M059J (cell line): Measurements from ENCODE around the gene FAM229B. TPM values are rescaled to one million over a fixed set of nuclear protein-coding genes. Genes with fewer than 3 reads are reported as not detected.
"Not testable (repeated sequence)": the region's sequence is repeated elsewhere in the genome, so short reads cannot be mapped to it uniquely, and the experiment has no call there.

ENCODE experiments used
- DNase-seq: peaks from one replicate; pipeline ENCODE4 v3.0.0-alpha.2; 2012; ENCODE audit warnings: low read depth
- total RNA-seq: library from RNA; depleted of rRNA; stranded (reverse); fragments of >200 nt; shearing (Covaris generic); gene quantifications from 2 replicates; pipeline ENCODE4 v1.2.3, GENCODE V29; 2014

Gene FAM229B
- total RNA-seq, 1 experiment from 2014 or later: 31.3 TPM

DNA sequence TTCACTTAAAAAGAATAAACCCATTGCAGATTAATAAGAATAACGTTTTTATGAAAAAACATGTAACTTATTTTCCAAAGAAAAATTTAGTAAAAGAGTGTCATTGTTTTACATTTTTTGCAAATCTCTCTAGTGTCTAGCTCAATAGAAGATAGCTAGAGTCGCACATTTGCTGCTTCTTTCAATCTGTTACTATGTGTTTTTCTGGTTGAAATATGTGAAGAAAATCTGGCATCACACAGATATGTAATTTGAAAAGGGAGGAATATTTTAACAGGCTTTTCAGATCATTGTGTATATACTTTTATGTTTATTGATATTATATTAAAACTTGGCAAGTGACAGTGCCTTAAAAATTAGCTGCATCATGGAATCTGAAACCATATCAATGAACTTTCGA is 24.4 kb upstream of the FAM229B start:
- no peak for DNase-seq

DNA sequence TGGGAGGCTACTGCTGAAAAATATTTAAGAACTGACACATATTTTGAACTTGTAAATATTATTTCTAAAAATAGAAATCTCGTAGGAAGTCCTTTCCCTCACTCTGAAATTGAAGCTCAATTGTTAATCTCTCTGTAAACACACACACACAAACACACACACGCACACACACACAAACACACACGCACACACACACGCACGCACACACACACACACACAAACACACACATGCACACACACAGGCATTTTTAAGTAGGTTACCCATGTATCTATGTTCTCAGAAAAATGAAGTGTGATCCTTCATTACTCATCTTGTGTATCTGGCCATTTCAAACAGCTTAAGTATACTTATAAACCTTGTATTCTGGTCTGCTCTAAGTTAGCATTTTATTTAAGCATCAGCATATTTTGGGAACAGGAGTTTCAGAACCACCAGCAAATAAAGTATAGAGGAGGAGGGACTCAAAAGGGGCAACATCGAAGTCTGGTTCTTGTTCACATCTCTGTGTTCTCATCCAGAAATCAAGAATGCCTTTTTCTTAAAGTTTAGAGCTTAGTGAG is 21.9 kb upstream of the FAM229B start:
- no peak for DNase-seq

DNA sequence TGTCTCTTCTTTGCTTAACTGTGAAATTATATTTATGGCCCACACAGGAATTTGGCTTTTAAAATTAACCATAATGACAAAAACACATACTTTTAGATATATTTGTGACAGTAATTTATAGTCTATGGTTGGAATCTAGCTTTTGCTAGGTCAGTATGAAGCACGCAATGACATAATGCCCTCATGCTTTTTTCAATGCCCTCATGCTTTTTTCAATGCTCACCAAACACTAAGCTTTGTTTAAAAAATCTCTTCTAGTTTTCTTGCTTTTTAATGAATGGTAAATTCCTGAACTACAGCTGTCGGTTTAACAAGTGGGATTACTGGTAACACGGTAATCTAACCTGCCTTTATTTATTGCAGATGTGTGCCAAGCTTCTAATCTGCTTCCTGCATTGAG is 20.8 kb upstream of the FAM229B start:
- DNase-seq: no peak

DNA sequence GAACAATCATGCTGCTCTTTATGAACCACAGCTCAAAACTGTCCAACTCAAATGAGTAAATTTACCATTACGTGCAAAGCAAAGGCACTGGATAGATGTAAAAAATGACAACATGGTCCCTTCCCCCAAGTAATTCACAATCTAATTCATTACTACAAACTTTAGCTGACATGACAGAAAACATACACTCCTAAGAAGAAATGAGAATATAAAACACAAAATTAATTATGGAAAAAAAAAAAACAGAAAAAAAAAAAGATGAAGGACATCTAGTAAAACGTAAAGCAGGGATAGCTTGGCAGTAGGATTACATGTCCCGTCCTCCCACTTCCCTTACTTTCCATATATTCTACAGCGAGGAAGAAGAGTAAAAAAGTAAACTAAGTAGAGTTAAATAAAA is 5.8 kb upstream of the FAM229B start:
- DNase-seq: no peak

DNA sequence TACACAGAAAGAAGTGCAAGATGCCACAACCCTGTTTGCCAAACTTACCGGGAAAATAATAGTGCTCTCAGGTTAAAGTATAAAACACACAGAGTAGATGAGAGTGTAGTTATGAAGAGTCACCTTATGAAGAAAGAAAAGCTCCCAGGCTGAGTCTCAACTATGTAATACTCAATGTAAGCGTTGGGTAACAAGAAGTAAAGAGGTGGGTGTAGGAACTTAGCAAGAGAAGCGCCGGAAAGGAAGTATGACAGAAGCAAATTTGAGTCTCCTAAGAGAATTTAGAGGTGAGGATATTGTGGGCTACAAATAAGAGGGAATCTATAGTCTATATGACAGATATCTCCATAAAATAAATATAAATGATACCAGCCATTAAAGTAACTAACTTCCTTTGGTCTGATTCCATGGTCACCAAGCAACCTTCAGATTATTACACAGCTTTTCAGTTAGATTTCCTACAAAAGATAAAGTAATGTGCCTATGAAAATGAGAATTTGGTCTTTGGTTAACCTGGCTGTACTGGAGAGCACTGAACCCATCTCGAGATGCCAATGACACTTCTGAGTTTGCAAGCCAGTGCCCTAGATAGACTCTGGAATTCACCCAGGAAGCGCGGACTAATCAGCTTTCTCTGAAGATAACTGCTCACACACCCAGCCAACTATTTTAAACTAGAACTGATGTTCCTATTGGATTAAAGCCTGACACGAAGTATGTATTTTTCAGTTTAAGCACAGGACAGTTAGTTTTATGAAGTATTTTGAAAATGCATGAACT is 1.9 kb upstream of the FAM229B start:
- DNase-seq: no peak

DNA sequence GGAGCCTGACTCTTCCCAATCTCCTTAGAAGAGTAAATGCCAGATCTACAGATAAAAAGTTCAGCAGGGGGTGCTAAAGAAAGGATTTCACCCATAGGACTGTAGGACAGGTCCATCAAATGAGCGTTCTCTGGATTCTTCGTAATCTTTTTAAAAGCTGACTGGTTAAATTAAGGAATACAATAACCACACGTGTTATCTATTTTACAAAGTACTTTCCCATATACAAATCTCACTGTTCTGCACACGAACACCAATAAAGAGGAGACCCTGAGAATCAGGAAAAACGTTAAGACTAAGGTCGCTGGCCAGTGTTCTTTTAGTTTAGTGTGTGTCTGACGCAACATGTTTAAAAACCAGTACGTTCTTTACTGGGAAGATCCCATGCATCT is 651 bp upstream of the FAM229B start:
- DNase-seq: peak; percentile 74

DNA sequence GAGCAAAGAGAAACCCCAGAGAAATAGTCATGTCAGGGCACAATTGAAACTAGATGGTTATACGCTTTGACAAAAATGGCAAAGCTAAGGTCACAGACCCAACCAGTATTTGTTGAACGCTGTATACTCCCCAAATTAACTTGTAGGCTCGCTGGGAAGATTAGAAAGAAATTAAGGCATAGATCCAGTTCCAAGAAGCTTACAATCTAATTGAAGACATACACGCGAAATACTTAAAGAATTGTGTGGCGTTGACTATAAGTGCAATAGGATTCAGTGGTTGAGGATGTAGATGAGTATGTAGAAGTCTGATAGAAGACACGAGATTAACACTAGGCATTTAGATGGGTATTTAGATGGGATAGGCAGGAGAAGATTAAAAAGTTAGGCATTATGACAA is 525 bp downstream of the FAM229B start:
- DNase-seq: no peak

DNA sequence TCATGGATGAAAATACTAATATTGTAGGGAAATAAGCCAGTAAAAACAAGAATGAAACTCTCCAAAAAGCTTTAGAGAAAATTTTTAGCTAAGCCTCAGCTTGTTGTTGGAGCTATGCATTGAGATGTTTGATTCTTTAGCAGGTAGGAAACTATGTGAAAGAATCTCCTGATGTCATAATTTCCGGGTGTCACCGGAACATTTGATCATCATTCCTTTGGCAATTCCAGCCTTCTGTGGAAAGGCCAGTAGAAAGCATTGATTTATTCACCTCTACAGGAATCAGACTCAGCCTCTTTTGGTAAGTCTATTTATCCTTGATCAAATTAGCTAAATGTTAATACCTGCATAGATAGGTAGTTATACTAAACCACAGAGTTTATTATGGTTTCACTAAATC is 9.5 kb downstream of the FAM229B start:
- DNase-seq: no peak

DNA sequence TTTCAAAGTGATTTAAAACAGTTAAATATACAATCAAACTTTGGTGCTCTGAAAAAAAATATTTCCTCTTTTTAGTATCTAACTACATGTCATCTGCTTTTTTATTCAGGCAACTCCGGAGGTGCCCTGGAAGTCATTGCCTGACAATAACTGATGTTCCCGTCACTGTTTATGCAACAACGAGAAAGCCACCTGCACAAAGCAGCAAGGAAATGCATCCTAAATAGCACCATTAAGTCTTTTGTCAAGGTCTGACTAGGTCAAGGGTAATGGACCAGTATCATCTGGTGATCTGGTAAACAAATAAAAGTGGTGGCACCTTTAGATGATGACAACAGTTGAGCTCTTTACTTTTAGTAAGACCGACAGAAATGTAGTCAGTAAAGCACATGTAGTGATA is 13.2 kb downstream of the FAM229B start:
- DNase-seq: no peak

DNA sequence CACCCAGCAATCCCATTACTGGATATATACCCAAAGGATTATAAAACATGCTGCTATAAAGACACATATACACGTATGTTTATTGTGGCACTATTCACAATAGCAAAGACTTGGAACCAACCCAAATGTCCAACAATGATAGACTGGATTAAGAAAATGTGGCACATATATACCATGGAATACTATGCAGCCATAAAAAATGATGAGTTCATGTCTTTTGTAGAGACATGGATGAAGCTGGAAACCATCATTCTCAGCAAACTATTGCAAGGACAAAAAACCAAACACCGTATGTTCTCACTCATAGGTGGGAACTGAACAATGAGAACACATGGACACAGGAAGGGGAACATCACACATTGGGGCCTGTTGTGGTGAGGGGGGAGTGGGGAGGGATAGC is 18.6 kb downstream of the FAM229B start:
- DNase-seq: not testable (repeated sequence)

DNA sequence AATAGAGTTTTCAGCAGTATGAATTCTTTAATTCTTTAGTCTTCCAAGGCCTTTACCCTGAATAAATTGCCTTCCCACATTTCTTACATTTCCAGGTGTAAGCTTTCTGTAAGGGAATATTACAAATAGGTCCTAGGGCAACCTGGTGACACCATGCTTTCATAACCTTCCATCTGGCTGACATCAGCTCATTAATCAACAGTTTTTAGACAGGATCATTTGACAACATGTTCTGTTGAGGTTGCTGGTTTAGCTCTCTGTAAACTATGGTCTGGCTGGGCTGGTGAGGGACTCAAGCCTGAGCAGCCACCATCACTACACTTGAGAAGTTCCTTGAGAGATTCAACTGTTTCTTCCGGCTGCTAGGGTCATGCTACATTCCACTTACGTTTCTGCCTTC is 19.2 kb downstream of the FAM229B start:
- DNase-seq: peak; percentile 15

DNA sequence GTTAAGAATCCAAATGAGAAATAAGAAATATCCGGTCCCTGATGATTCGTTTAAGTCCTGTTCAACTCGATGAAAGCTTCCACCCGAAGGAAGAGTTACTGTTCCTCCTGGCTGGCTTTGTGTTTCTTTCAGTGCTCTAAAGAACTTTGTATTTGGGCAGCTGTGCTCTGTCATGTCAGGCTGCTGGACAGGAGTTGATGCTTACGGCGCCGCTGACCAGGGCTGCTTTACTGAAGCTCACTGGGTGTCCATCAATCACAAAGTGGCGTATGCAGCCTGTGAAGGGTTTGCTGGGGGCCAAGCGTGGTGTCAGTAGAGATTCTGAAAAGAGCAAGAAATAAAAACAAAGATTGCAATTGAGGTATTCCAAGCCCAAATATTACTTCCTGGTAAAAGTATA is 21.9 kb downstream of the FAM229B start:
- DNase-seq: no peak

DNA sequence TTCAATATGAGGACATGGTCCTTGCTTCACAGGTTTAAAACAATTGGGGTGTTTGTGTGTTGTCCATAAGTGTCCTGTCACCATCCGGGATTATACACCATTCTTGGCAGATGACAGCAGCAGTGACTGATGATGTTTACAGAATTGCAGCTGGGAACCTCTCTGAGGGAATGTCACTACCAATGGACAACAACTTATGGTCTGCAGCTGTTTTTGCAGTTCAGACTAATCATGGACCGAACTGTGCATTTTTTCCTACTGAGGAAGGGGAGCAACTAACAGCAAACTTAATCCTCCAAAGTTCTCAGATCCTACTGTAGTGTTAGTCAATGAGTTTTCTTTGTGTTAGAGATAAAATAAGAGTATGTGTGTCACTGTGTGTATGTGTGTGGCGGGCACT is 26.0 kb downstream of the FAM229B start:
- no peak for DNase-seq

DNA sequence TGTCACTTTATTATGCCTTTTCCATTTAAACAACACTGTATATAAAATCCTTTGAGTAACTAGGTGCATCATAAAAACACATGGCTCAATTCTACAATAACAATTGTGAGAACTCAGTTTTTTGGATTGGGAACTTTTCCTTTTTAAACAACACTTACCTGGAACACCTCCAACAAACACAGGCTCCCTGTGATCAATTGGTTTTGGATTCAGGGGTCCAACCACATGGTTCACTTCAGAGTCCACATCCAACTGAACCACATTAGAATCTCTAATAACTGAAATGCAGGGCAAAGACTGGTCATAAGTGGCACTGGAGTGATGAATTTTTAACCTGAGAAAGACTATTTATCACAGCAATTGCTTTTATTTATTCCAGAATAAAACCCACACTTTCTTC is 26.5 kb downstream of the FAM229B start:
- no peak for DNase-seq

DNA sequence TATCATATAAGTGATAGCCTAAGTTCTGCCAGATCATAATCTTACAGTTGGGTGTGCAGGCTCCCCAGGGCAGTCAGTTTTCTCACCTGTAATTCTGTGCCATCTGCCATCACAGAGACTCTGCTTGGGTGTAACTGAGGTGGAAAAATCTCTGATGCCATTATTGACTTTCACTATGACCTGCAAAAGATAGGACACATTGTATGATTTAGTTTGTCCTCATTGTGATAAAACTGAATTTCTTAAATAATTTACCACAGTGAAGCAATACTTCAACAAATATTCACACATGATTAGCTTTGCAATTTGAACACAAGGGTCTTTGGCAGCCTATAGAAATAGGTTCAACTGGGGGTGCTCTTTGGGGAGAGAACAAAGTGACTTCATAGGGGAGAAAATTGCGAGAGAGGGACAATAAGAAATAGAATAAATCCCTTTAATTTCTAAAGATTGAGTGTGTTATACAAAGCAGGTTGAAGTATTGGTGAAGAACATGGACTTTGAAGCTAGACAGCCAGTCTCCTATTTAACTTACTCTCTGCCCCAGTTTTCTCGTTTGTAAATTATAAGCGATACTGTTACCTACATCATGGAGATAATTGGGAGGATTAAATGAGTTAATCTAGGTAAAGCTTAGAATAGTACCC is 27.3 kb downstream of the FAM229B start:
- DNase-seq: no peak

DNA sequence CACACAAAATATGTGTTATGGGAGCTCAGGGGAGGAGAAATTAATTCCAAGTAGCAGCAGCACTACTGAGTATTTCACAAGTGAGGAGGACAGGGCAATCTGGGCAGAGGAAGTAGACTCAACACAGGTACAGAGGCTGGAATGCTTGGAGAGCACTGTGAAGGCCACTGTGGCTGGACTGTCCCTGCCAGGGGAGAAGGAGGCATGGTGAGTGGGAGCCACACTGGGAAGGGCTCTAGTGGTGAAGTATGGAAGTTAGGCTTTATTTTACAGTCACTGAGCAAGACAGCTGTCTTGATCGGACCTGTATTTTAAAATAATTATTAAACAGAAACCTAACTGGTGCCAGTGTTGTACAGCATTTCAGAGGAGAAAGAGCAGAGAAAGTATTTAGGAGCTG is 28.8 kb downstream of the FAM229B start:
- no peak for DNase-seq

DNA sequence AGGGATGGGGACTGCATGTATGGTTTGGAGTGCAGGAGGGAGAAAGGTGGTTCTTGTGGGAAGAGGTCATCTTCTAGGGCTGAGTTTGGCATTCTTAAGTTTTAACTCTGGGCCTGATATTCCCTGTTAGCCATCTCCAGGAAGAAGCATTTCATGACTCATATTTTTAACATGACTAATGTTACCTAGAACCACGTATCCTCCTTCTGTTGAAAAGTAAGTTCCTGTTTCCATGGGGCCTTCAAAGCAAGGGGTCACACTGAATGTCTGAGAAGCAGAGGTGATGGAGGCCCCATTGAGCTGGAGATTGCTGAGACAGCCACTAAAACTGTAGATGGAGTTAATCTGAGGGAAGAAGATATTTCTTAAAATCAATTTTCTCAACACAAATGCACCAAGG is 30.2 kb downstream of the FAM229B start:
- peak; percentile 91 for DNase-seq

DNA sequence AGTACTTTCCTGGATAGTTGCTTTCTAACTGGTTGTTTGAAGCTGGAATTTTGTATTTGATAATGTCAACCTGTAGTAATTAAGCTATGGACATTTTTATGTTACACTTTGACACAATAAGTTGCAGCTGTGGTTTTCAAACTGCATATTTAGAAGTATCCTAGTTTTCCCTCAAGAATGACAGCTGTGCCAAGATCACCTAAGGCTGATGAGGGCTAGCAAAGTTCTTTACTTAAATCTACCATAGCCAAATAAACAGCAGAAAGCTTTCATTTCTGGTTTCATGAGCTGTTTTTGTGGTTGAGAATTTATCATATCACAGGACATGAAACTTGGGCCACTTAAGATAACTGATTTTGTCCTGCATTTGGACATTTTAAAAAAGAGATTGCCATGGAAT is 30.6 kb downstream of the FAM229B start:
- DNase-seq: peak; percentile 66

DNA sequence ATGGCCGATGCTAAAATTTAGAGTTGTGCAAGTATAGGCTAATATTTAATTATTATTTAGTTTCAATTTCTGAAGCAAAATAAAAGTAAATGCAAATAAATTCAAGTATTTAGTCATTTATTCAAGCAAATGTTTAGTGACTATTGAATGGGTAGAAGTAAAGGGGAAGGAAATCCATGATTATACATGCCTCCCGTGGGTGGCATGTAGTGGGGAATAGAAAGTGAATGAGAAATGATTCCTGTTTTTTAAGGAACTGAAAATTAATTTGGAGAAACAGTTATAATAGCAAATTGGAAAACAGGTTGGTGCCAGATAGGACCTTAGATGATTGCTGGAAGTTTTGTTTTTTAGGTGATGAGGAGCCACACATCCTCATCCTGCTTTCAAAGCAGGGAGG is 35.4 kb downstream of the FAM229B start:
- no peak for DNase-seq

DNA sequence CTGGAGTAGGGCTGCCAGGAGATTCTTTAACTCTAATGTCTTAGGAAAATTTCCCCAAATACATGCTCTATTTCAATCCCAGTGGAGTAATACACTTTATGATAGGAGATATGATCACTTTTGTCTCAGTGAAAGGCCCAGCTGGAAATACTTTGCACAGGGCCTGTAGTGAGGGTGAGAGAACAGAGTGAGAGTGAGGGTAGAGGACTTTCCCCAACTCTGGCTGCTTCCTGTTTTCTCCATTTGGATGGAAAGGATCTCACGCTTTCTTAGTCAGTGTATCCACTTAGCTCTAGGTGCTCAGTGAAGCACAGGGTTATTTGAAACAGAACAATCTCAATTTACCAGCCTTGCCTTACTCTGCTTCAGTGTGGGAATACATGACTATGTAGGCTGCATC is 36.6 kb downstream of the FAM229B start:
- DNase-seq: no peak

DNA sequence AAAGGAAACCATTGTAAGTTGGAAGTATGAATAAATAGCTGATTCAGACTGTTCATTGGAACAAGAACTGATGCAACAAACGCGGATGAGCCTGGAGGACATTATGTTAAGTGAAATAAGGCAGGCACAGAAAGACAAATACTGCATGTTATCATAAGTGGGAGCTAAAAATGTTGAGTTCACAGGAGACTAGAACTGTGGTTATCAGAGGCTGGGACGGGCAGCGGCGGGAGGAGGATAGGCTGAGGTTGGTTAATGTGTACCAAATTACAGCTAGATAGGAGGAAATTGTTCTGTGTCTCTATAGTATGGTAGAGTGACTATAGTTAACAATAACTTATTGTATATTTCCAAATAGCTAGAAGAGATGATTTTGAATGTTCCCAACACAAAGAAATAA is 40.8 kb downstream of the FAM229B start:
- no peak for DNase-seq

DNA sequence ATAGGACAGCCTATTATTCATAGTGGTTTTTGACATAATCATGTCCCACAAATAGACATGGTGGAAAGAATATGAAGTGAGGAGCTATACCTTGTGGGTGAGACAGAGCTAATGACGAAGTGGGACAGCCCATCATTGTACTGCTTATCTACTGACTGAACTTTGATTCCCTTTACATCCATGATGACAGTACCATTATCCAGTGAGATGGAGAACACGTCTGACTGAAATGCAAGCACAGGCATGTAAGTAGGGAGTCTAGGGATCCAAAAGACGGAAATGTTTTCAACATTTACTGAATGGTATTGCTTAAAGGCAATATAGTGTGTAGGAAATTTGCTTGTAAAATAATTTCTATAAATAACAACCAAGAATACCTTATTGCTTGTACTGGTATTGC is 43.5 kb downstream of the FAM229B start:
- DNase-seq: no peak

DNA sequence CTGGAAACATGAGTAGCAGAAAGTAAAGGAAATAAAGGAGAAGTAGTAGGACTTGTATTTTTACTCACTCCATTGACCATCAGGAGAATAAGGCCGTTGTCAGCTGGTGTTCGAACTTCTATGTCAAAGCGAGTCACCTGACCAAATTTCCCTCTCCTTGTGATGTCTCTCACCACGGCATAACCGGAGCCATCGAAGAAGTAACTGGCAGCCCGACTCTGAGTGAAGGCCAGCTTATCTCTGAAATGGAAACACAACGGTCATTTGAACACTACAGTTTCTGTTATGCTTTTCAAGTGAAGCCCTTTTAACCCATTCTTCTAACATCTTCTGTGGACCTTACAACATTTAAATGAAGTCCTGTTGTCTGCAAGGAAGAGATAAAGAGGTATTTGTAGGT is 51.7 kb downstream of the FAM229B start:
- DNase-seq: no peak
